Measurements from ENCODE around the gene SLC7A6. TPM values are rescaled to one million over a fixed set of nuclear protein-coding genes. Genes with fewer than 3 reads are reported as not detected.

Gene SLC7A6
- total and polyA plus RNA-seq, 10 of the 15 experiments (the other 5 are each of a cell fraction or from before 2014, with no cell fraction given) = 8.2 to 60.4 (median 28.6) TPM

GRCh38 chr16:68289621-68290329, 25.4 kb downstream of the SLC7A6 start (continued):
- TF ChIP-seq MAX (IDR thresholded peaks at IDR 0.05; ENCODE audit: low read depth, low read length) (no peak; the same call in 1 of the 2 replicates), ZNF384 (IDR thresholded peaks at IDR 0.05; ENCODE audit: borderline replicate concordance, low read depth, low read length) (no peak), CEBPB (IDR thresholded peaks at IDR 0.05; ENCODE audit: borderline replicate concordance in 1 of 2, low read depth in 2 of 2, low read length in 2 of 2) (no peak), E2F4 (IDR thresholded peaks at IDR 0.05; ENCODE audit: low read depth, low read length) (no peak), PKNOX1 (IDR thresholded peaks at IDR 0.05) (peak; percentile 89), IKZF1 (conservative IDR thresholded peaks at IDR 0.05) (0 out of 2 replicates have a peak, but pooled peaks have one; percentile 17), REST (IDR thresholded peaks at IDR 0.05; ENCODE audit: low read depth, low read length) (no peak), SUPT20H (IDR thresholded peaks at IDR 0.05; ENCODE audit: borderline replicate concordance, control insufficient read depth, low read depth, low read length) (no peak), NKRF (conservative IDR thresholded peaks at IDR 0.05) (no peak), E4F1 (IDR thresholded peaks at IDR 0.05; ENCODE audit: borderline replicate concordance, partially characterized antibody) (no peak), KDM1A (IDR thresholded peaks at IDR 0.05; ENCODE audit: borderline replicate concordance) (no peak), EZH2 (IDR thresholded peaks at IDR 0.05; ENCODE audit: borderline replicate concordance, control insufficient read depth, low read depth, low read length) (no peak), LARP7 (IDR thresholded peaks at IDR 0.05) (no peak), EED (IDR thresholded peaks at IDR 0.05; ENCODE audit: low read depth) (no peak), BMI1 (IDR thresholded peaks at IDR 0.05; ENCODE audit: borderline replicate concordance) (peak; percentile 70; the same call in 1 of the 2 replicates), MLLT1 (IDR thresholded peaks at IDR 0.05) (0 out of 2 replicates have a peak, but pooled peaks have one; percentile 37)

Data from GM12878 (cell line).